Progenitor cell of endocrine pancreas (in vitro differentiated cells): ENCODE measurements around the gene MICU1. TPM values are rescaled to one million over a fixed set of nuclear protein-coding genes. Genes with fewer than 3 reads are reported as not detected.

Experiments used
- DNase-seq: peaks from one replicate; pipeline ENCODE4 v3.0.0; 2021; ENCODE audit warnings: low spot score; ENCODE audit not compliant: unreplicated experiment
- H3K27ac Mint-ChIP-seq: 2 replicates; pipeline ENCODE4 v1.8.0; 2021; ENCODE audit warnings: mild to moderate bottlenecking, moderate library complexity, mixed read lengths
- H3K27me3 Mint-ChIP-seq: 2 replicates; pipeline ENCODE4 v1.8.0; 2021; ENCODE audit warnings: mixed read lengths
- H3K36me3 Mint-ChIP-seq: 2 replicates; pipeline ENCODE4 v1.8.0; 2022; ENCODE audit warnings: mixed read lengths; ENCODE audit not compliant: insufficient read depth
- H3K4me1 Mint-ChIP-seq: 2 replicates; pipeline ENCODE4 v1.8.0; 2021; ENCODE audit warnings: low read depth, mixed read lengths
- H3K4me3 Mint-ChIP-seq: 2 replicates; pipeline ENCODE4 v1.8.0; 2021; ENCODE audit warnings: low read depth, mild to moderate bottlenecking, moderate library complexity, mixed read lengths
- H3K9me3 Mint-ChIP-seq: 2 replicates; pipeline ENCODE4 v1.8.0; 2021; ENCODE audit warnings: low read depth, mixed read lengths
- total RNA-seq: library from RNA; stranded (reverse); gene quantifications from 2 replicates; pipeline ENCODE4 v1.2.1, GENCODE V29; 2021
- TF ChIP-seq, protein P1 (sequence below): fragments of 200-600 bp; sonication (generic); IDR thresholded peaks from one replicate; pipeline ENCODE4 v1.5.0; 2021; ENCODE audit warnings: antibody characterized with exemption, mild to moderate bottlenecking; ENCODE audit not compliant: unreplicated experiment

Gene MICU1
- total RNA-seq, 1 donor from 2014 or later = 63.3 TPM

DNA sequence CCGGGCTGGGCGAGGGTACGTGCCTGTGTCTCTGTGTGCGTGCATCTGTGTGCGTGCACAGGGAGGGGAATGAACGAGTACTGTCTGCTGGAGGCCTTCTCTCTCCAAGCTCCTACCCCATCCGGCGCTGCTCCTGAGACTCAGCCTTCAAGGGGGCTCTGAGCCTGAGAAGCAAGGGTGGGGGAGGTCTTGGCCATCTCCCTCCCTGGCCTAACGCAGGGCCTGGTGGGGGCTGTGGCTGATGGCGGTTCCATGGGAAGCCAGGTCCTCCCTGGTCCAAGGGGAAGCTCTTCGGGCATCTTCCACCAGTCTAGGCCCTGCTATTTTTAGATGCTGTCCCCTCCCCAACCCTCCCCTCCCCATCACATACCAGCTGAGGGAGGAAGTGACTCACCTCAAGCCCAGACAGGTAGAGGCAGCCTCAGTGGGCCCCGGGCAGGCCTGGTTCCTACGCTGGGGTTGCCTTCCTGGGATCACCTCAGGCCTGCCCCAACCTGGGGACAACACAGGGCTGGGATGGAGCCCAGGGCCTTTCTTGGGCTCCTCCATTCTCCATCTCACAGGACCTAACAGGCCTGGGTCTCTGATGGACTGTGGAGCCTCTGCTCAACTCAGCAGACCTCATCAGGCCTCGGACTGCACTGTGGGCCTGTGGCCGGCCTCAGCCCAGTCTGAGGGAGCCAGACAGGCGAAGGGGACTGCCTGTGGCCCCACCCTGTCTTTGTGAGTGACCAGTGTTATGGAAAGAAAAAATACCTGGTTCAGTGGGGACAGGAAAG, 303.4 kb downstream of the MICU1 start:
- H3K4me1 Mint-ChIP-seq = peaks cover 18% of the 10 kb centered on the region
- no peaks in the 10 kb centered on the region for H3K9me3 Mint-ChIP-seq
- TF ChIP-seq, protein P1, sequence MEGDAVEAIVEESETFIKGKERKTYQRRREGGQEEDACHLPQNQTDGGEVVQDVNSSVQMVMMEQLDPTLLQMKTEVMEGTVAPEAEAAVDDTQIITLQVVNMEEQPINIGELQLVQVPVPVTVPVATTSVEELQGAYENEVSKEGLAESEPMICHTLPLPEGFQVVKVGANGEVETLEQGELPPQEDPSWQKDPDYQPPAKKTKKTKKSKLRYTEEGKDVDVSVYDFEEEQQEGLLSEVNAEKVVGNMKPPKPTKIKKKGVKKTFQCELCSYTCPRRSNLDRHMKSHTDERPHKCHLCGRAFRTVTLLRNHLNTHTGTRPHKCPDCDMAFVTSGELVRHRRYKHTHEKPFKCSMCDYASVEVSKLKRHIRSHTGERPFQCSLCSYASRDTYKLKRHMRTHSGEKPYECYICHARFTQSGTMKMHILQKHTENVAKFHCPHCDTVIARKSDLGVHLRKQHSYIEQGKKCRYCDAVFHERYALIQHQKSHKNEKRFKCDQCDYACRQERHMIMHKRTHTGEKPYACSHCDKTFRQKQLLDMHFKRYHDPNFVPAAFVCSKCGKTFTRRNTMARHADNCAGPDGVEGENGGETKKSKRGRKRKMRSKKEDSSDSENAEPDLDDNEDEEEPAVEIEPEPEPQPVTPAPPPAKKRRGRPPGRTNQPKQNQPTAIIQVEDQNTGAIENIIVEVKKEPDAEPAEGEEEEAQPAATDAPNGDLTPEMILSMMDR = no peak
- peaks cover 7% of the 10 kb centered on the region for H3K27me3 Mint-ChIP-seq
- no peak overlapping the region for H3K27ac Mint-ChIP-seq
- no peak overlapping the region for H3K4me3 Mint-ChIP-seq
- no peaks in the 10 kb centered on the region for H3K36me3 Mint-ChIP-seq
- DNase-seq = no peak

DNA sequence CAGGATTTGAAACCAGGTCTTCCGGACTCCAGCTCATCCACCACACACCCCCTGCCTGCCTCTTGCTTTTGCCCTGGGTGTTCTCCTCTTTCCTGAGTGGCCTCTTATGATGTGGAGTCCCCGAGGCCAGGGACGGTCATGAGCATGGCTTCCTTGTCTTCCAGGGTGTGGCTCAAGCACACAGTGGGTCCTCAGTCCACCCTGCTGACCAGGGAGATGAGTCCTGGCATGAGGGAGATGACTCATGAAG, 303.9 kb downstream of the MICU1 start:
- Mint-ChIP-seq H3K27me3 (peaks cover 7% of the 10 kb centered on the region), H3K9me3 (no peaks in the 10 kb centered on the region), H3K4me3 (no peak overlapping the region), H3K27ac (no peak overlapping the region), H3K4me1 (peaks cover 18% of the 10 kb centered on the region), H3K36me3 (no peaks in the 10 kb centered on the region)
- no peak for DNase-seq
- TF ChIP-seq, protein P1 = no peak

DNA sequence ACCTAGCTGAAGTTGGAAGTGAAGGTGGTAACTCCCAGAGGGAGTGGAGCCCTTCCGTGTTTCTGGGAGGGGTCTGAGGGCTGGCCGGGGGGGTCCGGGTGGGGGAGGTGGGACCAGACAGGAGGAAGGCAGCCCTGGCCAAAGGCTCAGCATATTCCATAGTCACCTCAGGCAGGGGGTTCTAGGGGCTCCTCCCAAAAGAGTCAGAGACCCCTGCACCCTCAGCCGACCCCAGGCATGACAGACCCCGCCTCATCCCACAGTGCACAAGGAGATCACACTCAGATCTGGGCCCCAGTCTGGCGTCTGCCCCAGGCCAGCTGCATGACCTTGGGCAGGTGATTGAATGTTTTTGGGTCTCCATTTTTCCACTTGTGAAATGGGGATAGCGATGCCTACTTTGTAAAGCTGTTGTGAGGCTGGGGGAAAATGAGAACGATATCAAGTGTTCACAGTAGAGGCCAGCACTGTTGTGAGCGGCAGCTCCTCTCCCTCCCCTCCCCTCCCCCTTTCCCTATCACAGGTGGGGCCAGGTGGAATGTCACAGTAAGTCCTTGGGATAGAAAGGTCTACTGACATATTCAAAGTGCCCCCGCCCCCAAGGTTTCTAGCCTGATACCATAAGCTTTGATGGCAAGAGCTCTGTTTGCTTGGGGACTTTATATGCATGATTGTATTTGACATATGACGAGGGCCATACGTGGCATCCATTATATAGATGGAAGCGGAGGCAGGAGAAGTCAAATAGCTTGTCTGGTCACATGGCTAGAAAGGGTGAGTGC, 304.4 kb downstream of the MICU1 start:
- no peak for DNase-seq

DNA sequence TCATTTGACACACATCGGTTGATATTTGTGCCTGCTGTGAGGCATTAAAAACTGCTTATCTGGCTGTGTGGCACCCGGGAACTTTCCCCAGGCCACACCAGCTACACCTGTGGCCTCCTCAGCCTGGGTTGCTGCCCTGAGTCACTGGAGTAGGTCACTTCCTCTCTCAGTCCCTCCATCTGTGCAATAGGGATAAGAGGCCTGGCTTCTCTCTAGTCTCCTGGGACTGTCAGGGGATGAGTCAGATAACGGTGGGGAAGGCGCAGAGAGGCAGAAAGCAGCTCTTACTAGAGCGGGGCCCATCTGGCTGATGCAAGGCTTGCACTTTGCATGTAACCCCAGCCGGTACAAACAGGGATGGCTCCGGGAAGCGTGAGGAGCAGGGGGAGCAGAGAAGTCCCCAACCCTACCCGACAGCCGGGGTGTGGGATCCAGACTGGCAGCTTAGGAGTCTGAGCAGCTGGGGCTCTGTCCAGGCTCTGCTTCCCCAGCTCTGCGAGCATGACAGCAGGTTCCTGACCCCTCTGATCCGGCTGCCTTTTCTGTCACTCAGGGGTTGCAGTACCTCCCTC, 305.1 kb downstream of the MICU1 start:
- TF ChIP-seq, protein P1 = no peak
- Mint-ChIP-seq H3K27me3 (peaks cover 10% of the 10 kb centered on the region), H3K9me3 (no peaks in the 10 kb centered on the region), H3K4me3 (no peak overlapping the region), H3K27ac (peak overlapping the region; percentile 93), H3K36me3 (no peaks in the 10 kb centered on the region), H3K4me1 (peaks cover 18% of the 10 kb centered on the region)
- DNase-seq = no peak

More for the DNA sequence above, 304.4 kb downstream of the MICU1 start:
- H3K27ac Mint-ChIP-seq = no peak overlapping the region
- H3K4me3 Mint-ChIP-seq = no peak overlapping the region
- peaks cover 7% of the 10 kb centered on the region for H3K27me3 Mint-ChIP-seq
- TF ChIP-seq, protein P1 = no peak
- H3K4me1 Mint-ChIP-seq = peaks cover 18% of the 10 kb centered on the region
- no peaks in the 10 kb centered on the region for H3K36me3 Mint-ChIP-seq
- no peaks in the 10 kb centered on the region for H3K9me3 Mint-ChIP-seq

DNA sequence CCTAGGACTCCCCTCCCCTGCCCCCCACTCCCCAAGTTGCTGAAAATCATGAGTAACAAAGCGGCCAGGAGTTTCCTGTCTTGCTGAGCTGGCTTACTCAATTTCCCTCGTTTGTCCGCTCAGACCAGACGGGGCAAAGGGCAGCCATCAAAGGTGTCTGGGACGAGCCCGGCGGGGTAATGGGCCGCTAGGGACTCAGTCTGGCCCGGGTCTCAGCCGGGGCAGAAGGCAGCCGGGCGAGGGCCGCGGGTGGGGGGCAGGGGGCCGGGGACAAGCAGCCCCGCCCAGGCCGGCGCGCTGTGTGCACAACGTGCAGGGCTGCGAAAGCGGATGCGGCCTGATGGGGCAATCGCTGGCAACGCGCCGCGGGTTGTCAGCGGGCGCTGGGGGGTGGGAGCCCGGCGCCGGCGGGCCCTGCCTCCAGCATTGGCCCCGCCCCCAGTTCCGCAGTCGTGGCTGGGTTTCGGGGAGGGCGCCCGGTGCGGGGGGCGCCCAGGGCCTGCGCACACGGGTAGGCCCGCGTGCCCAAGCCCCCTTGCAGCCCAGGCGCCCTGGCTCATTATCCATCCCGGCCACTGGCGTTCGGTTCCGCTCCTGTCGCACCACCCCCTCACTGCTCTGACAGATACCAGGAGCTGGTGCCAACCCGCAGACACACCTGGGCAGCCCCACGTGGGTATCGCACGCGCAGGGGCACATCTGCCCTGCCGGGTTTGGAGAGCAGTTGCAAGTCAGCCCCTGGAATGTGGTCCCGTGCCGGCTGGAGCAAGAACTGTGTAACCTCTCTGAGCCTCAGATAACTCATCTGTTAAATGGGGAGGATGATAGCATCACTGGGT, 306.2 kb downstream of the MICU1 start:
- TF ChIP-seq, protein P1 = no peak
- Mint-ChIP-seq H3K9me3 (no peaks in the 10 kb centered on the region), H3K4me1 (peaks cover 12% of the 10 kb centered on the region), H3K36me3 (no peaks in the 10 kb centered on the region), H3K27ac (peak overlapping the region; percentile 29), H3K27me3 (peaks cover 10% of the 10 kb centered on the region), H3K4me3 (no peak overlapping the region)
- DNase-seq = peak; percentile 35
